B cell (primary cell): ENCODE measurements around the gene VAV2.

Experiments used
- CTCF ChIP-seq: fragments of 200-600 bp; IDR thresholded peaks from one replicate; pipeline ENCODE4 v1.8.0; 2022; ENCODE audit warnings: antibody characterized with exemption, mild to moderate bottlenecking
- EZH2 ChIP-seq: IDR thresholded peaks from 2 replicates; pipeline ENCODE4 v1.6.1; 2012; ENCODE audit warnings: borderline replicate concordance, low read depth, mild to moderate bottlenecking, moderate library complexity, low read length; ENCODE audit not compliant: insufficient read depth, poor library complexity, severe bottlenecking

- TF ChIP-seq CTCF (no peak), EZH2 (no peak)
Observed at GRCh38 chr9:133850161-133850560, 142.0 kb downstream of the VAV2 start.
